Skin of body (tissue), 2 donors: ENCODE data around the gene PRSS53. TPM values are rescaled to one million over a fixed set of nuclear protein-coding genes. Genes with fewer than 3 reads are reported as not detected.
A peak's percentile ranks its signal among the peaks of the same experiment; 100 is the strongest.

ENCODE experiments used
- DNase-seq: peaks from one replicate; lab custom pipeline; 2025; lab: John Stamatoyannopoulos, UW
- total RNA-seq: library from RNA; depleted of rRNA; stranded (reverse); fragments of >200 nt; gene quantifications from one replicate; pipeline ENCODE4 v1.2.3, GENCODE V29; 2014

The PRSS53 gene
- total RNA-seq, 1 donor from 2014 or later: 1.5 TPM

GRCh38 chr16:31079342-31079944 lies 9.3 kb downstream of the PRSS53 start:
- DNase-seq: no peak

GRCh38 chr16:31078597-31079341 lies 10.0 kb downstream of the PRSS53 start:
- DNase-seq: no peak

GRCh38 chr16:31077592-31078396 lies 10.9 kb downstream of the PRSS53 start:
- no peak for DNase-seq

GRCh38 chr16:31077024-31077423 lies 11.7 kb downstream of the PRSS53 start:
- DNase-seq: no peak

GRCh38 chr16:31076319-31076718 lies 12.4 kb downstream of the PRSS53 start:
- DNase-seq: no peak

- no peak for DNase-seq
Measured at GRCh38 chr16:31074814-31075183, 13.9 kb downstream of the PRSS53 start.

- peak; percentile 99 for DNase-seq
Measured at GRCh38 chr16:31073970-31074813, 14.6 kb downstream of the PRSS53 start, which contains the start of the genes ZNF646 and ZNF668. TSS of gene ZNF646 (plus strand) at chr16:31074422. CDS start at chr16:31076325, 1,903 bp downstream. TSS of gene ZNF668 (minus strand) at chr16:31074240. CDS start at chr16:31064459, 9,781 bp downstream.

GRCh38 chr16:31073142-31073969 lies 15.4 kb downstream of the PRSS53 start:
- peak; percentile 91 for DNase-seq

GRCh38 chr16:31072540-31073141 lies 16.1 kb downstream of the PRSS53 start:
- no peak for DNase-seq

GRCh38 chr16:31071861-31072260 lies 16.9 kb downstream of the PRSS53 start:
- peak; percentile 74 for DNase-seq

- DNase-seq: no peak
Measured at GRCh38 chr16:31067342-31067741, 21.4 kb downstream of the PRSS53 start.

- peak; percentile 93 for DNase-seq
Measured at GRCh38 chr16:31064882-31065461, 23.8 kb downstream of the PRSS53 start.

- DNase-seq: no peak
Measured at GRCh38 chr16:31063843-31064611, 24.7 kb downstream of the PRSS53 start.

- no peak for DNase-seq
Measured at GRCh38 chr16:31063495-31063842, 25.3 kb downstream of the PRSS53 start.

GRCh38 chr16:31061813-31062440 lies 26.8 kb downstream of the PRSS53 start:
- DNase-seq: no peak

GRCh38 chr16:31061126-31061812 lies 27.5 kb downstream of the PRSS53 start:
- DNase-seq: no peak

- DNase-seq: no peak
Measured at GRCh38 chr16:31055613-31056012, 33.1 kb downstream of the PRSS53 start.

GRCh38 chr16:31052114-31052513 lies 36.6 kb downstream of the PRSS53 start:
- DNase-seq: no peak
